ENCODE data around the gene LGR4. TPM values are rescaled to one million over a fixed set of nuclear protein-coding genes. Genes with fewer than 3 reads are reported as not detected.
A peak's percentile ranks its signal among the peaks of the same experiment; 100 is the strongest.

The LGR4 gene
- total and polyA plus RNA-seq, 2 of the 13 experiments (the other 11 are each of a cell fraction or from before 2014, with no cell fraction given): 42.1 to 68.7 TPM

GRCh38 chr11:27468995-27469695, 3.4 kb downstream of the LGR4 start (continued):
- TF ChIP-seq PAXIP1 (CRISPR knock-in tag; conservative IDR thresholded peaks at IDR 0.05) (no peak), GPN1 (CRISPR knock-in tag; IDR thresholded peaks at IDR 0.05; ENCODE audit: borderline replicate concordance) (no peak), UBTF (CRISPR knock-in tag; IDR thresholded peaks at IDR 0.05) (0 out of 2 replicates have a peak, but pooled peaks have one; percentile 22), XRCC5 (optimal IDR thresholded peaks at IDR 0.05; ENCODE audit: low read length) (no peak), ZNF740 (CRISPR knock-in tag; IDR thresholded peaks at IDR 0.05) (0 out of 2 replicates have a peak, but pooled peaks have one; percentile 45), NR2F1 (CRISPR knock-in tag; IDR thresholded peaks at IDR 0.05) (no peak)

Data from HepG2 (cell line).